ENCODE results near the gene SLC24A3. TPM values are rescaled to one million over a fixed set of nuclear protein-coding genes. Genes with fewer than 3 reads are reported as not detected.

The SLC24A3 gene
- polyA plus RNA-seq, 1 donor (not counting 4 experiments of a cell fraction or from before 2014, with no cell fraction given): 0.17 TPM

GRCh38 chr20:19313342-19314069, 101.1 kb downstream of the SLC24A3 start:
- no peaks in the 10 kb centered on the region for H3K9me1 ChIP-seq (ENCODE audit: control insufficient read depth, extremely low read depth, insufficient read depth, low read length)
- TF ChIP-seq EZH2 (IDR thresholded peaks at IDR 0.05; ENCODE audit: low read length): no peak
- TF ChIP-seq, protein P1, sequence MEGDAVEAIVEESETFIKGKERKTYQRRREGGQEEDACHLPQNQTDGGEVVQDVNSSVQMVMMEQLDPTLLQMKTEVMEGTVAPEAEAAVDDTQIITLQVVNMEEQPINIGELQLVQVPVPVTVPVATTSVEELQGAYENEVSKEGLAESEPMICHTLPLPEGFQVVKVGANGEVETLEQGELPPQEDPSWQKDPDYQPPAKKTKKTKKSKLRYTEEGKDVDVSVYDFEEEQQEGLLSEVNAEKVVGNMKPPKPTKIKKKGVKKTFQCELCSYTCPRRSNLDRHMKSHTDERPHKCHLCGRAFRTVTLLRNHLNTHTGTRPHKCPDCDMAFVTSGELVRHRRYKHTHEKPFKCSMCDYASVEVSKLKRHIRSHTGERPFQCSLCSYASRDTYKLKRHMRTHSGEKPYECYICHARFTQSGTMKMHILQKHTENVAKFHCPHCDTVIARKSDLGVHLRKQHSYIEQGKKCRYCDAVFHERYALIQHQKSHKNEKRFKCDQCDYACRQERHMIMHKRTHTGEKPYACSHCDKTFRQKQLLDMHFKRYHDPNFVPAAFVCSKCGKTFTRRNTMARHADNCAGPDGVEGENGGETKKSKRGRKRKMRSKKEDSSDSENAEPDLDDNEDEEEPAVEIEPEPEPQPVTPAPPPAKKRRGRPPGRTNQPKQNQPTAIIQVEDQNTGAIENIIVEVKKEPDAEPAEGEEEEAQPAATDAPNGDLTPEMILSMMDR (optimal IDR thresholded peaks at IDR 0.05 in 1 of 3, IDR thresholded peaks at IDR 0.05 in 1 of 3, conservative IDR thresholded peaks at IDR 0.05 in 1 of 3; ENCODE audit: extremely low read depth in 1 of 3, insufficient read depth in 2 of 3, low read length in 3 of 3): no peak
- H3K9ac ChIP-seq (ENCODE audit: control insufficient read depth, extremely low read depth, insufficient read depth, low read length): no peak overlapping the region
- DNase-seq (ENCODE audit: low read depth, low spot score): no peak
- FAIRE-seq: no peak
- no peak overlapping the region for H3K4me2 ChIP-seq (ENCODE audit: control insufficient read depth, extremely low read depth, insufficient read depth, low read depth, low read length)
- H3K27me3 ChIP-seq (ENCODE audit: control insufficient read depth, extremely low read depth, insufficient read depth, low read length): no peaks in the 10 kb centered on the region
- H3K79me2 ChIP-seq (ENCODE audit: control insufficient read depth, insufficient read depth, low read length): no peaks in the 10 kb centered on the region
- no peak overlapping the region for H3K4me3 ChIP-seq (ENCODE audit: control insufficient read depth in 2 of 3, extremely low read depth in 1 of 3, insufficient read depth in 2 of 3, low read depth in 1 of 3, low read length in 3 of 3)
- dilution Hi-C loops (cut with MboI; ENCODE audit: extremely low pct_ligation_motif_present, low sequenced_read_pairs): no loop called here
- no peaks in the 10 kb centered on the region for H3K9me3 ChIP-seq (ENCODE audit: control insufficient read depth, low read depth, low read length)
- H4K20me1 ChIP-seq (ENCODE audit: control insufficient read depth, extremely low read depth, insufficient read depth, low read length): no peaks in the 10 kb centered on the region
- peaks cover 28% of the 10 kb centered on the region for H3K4me1 ChIP-seq (ENCODE audit: control insufficient read depth, extremely low read depth, insufficient read depth, low read length)
- H3K36me3 ChIP-seq (ENCODE audit: control insufficient read depth in 2 of 2, extremely low read depth in 1 of 2, insufficient read depth in 2 of 2, low read length in 2 of 2): no peaks in the 10 kb centered on the region
- peak overlapping the region; percentile 14 for H2AFZ ChIP-seq (ENCODE audit: control insufficient read depth, low read length)
- H3K27ac ChIP-seq (ENCODE audit: control insufficient read depth, insufficient read depth, low read length): no peak overlapping the region

GRCh38 chr20:19314621-19315020, 102.2 kb downstream of the SLC24A3 start:
- H3K27me3 ChIP-seq (ENCODE audit: control insufficient read depth, extremely low read depth, insufficient read depth, low read length): no peaks in the 10 kb centered on the region
- H3K4me3 ChIP-seq (ENCODE audit: control insufficient read depth in 2 of 3, extremely low read depth in 1 of 3, insufficient read depth in 2 of 3, low read depth in 1 of 3, low read length in 3 of 3): no peak overlapping the region
- DNase-seq (ENCODE audit: low read depth, low spot score): peak; percentile 89
- no peaks in the 10 kb centered on the region for H4K20me1 ChIP-seq (ENCODE audit: control insufficient read depth, extremely low read depth, insufficient read depth, low read length)
- dilution Hi-C loops (cut with MboI; ENCODE audit: extremely low pct_ligation_motif_present, low sequenced_read_pairs): no loop called here
- FAIRE-seq: peak; percentile 99
- peak overlapping the region; percentile 71 for H3K27ac ChIP-seq (ENCODE audit: control insufficient read depth, insufficient read depth, low read length)
- TF ChIP-seq EZH2 (IDR thresholded peaks at IDR 0.05; ENCODE audit: low read length): no peak
- TF ChIP-seq, protein P1 (optimal IDR thresholded peaks at IDR 0.05 in 1 of 3, IDR thresholded peaks at IDR 0.05 in 1 of 3, conservative IDR thresholded peaks at IDR 0.05 in 1 of 3; ENCODE audit: extremely low read depth in 1 of 3, insufficient read depth in 2 of 3, low read length in 3 of 3): no peak
- no peaks in the 10 kb centered on the region for H3K9me3 ChIP-seq (ENCODE audit: control insufficient read depth, low read depth, low read length)
- H3K9me1 ChIP-seq (ENCODE audit: control insufficient read depth, extremely low read depth, insufficient read depth, low read length): no peaks in the 10 kb centered on the region
- peak overlapping the region; percentile 11 for H3K9ac ChIP-seq (ENCODE audit: control insufficient read depth, extremely low read depth, insufficient read depth, low read length)
- peaks cover 28% of the 10 kb centered on the region for H3K4me1 ChIP-seq (ENCODE audit: control insufficient read depth, extremely low read depth, insufficient read depth, low read length)
- peak overlapping the region; percentile 66 for H2AFZ ChIP-seq (ENCODE audit: control insufficient read depth, low read length)
- H3K4me2 ChIP-seq (ENCODE audit: control insufficient read depth, extremely low read depth, insufficient read depth, low read depth, low read length): peak overlapping the region; percentile 52
- no peaks in the 10 kb centered on the region for H3K36me3 ChIP-seq (ENCODE audit: control insufficient read depth in 2 of 2, extremely low read depth in 1 of 2, insufficient read depth in 2 of 2, low read length in 2 of 2)
- H3K79me2 ChIP-seq (ENCODE audit: control insufficient read depth, insufficient read depth, low read length): no peaks in the 10 kb centered on the region
